ENCODE data around the gene MNT. TPM values are rescaled to one million over a fixed set of nuclear protein-coding genes. Genes with fewer than 3 reads are reported as not detected.

The MNT gene
- total RNA-seq, 6 donors from 2014 or later = 14.9 to 68.1 (median 38.6) TPM

- Histone ChIP-seq H3K9me3 (no peaks in the 10 kb centered on the region), H3K36me3 (peaks cover 0 to 15% (median 14%) of the 10 kb centered on the region in 4 donors), H3K4me3 (peak overlapping the region in 3 of 4 donors; percentile 75 to 80 (median 77)), H3K27ac (peak overlapping the region; percentile 98 to 99 (median 98)), H3K4me1 (peaks cover 46 to 58% (median 50%) of the 10 kb centered on the region in 4 donors), H3K27me3 (no peaks in the 10 kb centered on the region)
- DNase-seq (no peak), ATAC-seq (ENCODE audit: low FRiP score in 2 of 2) (no peak)
- TF ChIP-seq POLR2A (IDR thresholded peaks at IDR 0.05) = no peak
- TF ChIP-seq EP300 (IDR thresholded peaks at IDR 0.05) = no peak
- TF ChIP-seq POLR2AphosphoS5 (IDR thresholded peaks at IDR 0.05) = no peak
- no peak for TF ChIP-seq CTCF (IDR thresholded peaks at IDR 0.05)
- WGBS, 2 donors = 59 to 74% methylated on average over 18 of the region's 18 CpGs
Measured at GRCh38 chr17:2391597-2392251, 9.1 kb downstream of the MNT start.

- Histone ChIP-seq H3K36me3 (peaks cover 0 to 29% (median 28%) of the 10 kb centered on the region in 4 donors), H3K4me3 (no peak overlapping the region), H3K9me3 (no peaks in the 10 kb centered on the region), H3K4me1 (peaks cover 32 to 43% (median 38%) of the 10 kb centered on the region in 4 donors), H3K27me3 (no peaks in the 10 kb centered on the region), H3K27ac (peak overlapping the region; percentile 98 to 99 (median 98))
- no peak for DNase-seq
- WGBS, 2 donors = 82 to 86% methylated on average over 12 of the region's 12 CpGs
- TF ChIP-seq EP300 (IDR thresholded peaks at IDR 0.05) (no peak), POLR2A (IDR thresholded peaks at IDR 0.05) (no peak)
- no peak for ATAC-seq (ENCODE audit: low FRiP score in 2 of 2)
Measured at GRCh38 chr17:2390199-2390836, 10.5 kb downstream of the MNT start.

GRCh38 chr17:2388683-2389055 is 12.2 kb downstream of the MNT start:
- no peak for DNase-seq
- Histone ChIP-seq H3K27ac (no peak overlapping the region), H3K4me3 (no peak overlapping the region), H3K4me1 (peaks cover 17 to 27% (median 23%) of the 10 kb centered on the region in 4 donors), H3K27me3 (no peaks in the 10 kb centered on the region), H3K9me3 (no peaks in the 10 kb centered on the region), H3K36me3 (peaks cover 0 to 32% (median 28%) of the 10 kb centered on the region in 4 donors)
- TF ChIP-seq POLR2AphosphoS5 (IDR thresholded peaks at IDR 0.05) = no peak
- no peak for TF ChIP-seq EP300 (IDR thresholded peaks at IDR 0.05)
- no peak for TF ChIP-seq POLR2A (IDR thresholded peaks at IDR 0.05)
- TF ChIP-seq CTCF (IDR thresholded peaks at IDR 0.05) = no peak
- WGBS, 2 donors = 86 to 89% methylated on average over 15 of the region's 15 CpGs
- ATAC-seq (ENCODE audit: low FRiP score in 2 of 2) = no peak

GRCh38 chr17:2388020-2388682 is 12.7 kb downstream of the MNT start:
- peaks cover 17 to 26% (median 23%) of the 10 kb centered on the region in 4 donors for H3K4me1 ChIP-seq
- DNase-seq = peak in 1 of 2 donors; percentile 34
- TF ChIP-seq POLR2A (IDR thresholded peaks at IDR 0.05) = no peak
- TF ChIP-seq EP300 (IDR thresholded peaks at IDR 0.05) = no peak
- no peak for TF ChIP-seq CTCF (IDR thresholded peaks at IDR 0.05)
- TF ChIP-seq POLR2AphosphoS5 (IDR thresholded peaks at IDR 0.05) = no peak

More at GRCh38 chr17:2388020-2388682, 12.7 kb downstream of the MNT start:
- Histone ChIP-seq H3K36me3 (peaks cover 0 to 32% (median 28%) of the 10 kb centered on the region in 4 donors), H3K27me3 (no peaks in the 10 kb centered on the region), H3K9me3 (no peaks in the 10 kb centered on the region), H3K27ac (no peak overlapping the region), H3K4me3 (no peak overlapping the region)
- 91 to 93% methylated on average over 21 of the region's 21 CpGs for WGBS, 2 donors
- no peak for ATAC-seq (ENCODE audit: low FRiP score in 2 of 2)
